ENCODE measurements around the gene NR2E1. TPM values are rescaled to one million over a fixed set of nuclear protein-coding genes. Genes with fewer than 3 reads are reported as not detected.

NR2E1 gene
- total RNA-seq, 2 donors from 2014 or later = not detected

DNA sequence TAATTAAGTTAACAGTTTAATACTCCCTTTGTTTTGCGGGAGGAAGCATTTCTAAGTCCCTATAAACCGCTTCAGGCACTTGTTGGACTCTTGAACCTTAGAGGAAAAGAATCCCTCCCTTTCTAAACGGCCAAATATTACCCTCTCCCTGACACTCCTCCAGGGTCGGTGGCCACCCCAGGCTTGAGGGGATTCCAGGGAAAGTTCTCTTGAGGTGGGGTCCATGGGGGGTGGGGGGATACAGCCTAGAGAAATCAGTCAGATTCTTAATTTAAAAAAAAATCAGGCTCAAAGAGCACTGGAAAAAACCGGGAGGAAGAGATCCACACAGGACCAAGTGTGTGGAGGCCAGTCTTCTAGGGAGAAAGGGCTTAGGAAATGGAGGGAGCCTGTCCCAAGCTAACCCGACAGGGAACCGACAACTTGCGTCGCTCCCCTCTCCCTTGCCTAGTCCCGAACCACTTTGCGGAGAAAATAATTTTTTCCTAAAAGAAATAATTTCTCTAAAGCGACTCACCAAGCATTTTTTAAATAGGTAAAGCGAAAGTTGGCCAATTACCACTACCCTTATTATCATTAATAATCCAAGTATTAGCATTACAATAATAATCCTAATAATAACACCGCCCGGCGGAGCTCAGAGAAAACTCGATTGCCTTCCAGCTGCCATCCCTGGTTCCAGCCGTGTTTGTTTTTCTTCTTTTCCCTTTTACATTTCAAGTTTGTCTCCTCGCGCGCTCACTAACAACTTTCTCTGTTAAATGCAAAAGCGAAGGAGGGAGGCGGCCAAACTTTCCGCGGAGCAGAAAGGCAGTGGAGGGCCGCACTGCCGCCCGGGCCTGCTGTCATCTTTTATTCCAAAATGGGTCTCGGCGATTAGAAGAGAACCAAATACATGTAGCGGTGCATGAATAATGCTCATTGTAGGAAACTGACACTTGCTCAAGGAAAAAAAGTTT lies 4.8 kb downstream of the NR2E1 start:
- no peaks in the 10 kb centered on the region for H3K9me3 ChIP-seq
- H3K27ac ChIP-seq = no peak overlapping the region
- H3K4me3 ChIP-seq = no peak overlapping the region
- TF ChIP-seq POLR2A (IDR thresholded peaks at IDR 0.05) (no peak), CTCF (IDR thresholded peaks at IDR 0.05) (no peak)
- no peak for ATAC-seq
- H3K36me3 ChIP-seq (replicated peaks in 1 of 2; ENCODE audit: insufficient read depth in 1 of 2, low read depth in 2 of 2) = no peaks in the 10 kb centered on the region
- intact Hi-C loops (cut with DNase I) = no loop called here
- peaks cover 37% of the 10 kb centered on the region for H3K4me1 ChIP-seq
- no peak for DNase-seq
- H3K27me3 ChIP-seq = peaks cover 0 to 56% of the 10 kb centered on the region in 2 donors
- 42 to 52% methylated on average over 31 of the region's 31 CpGs for WGBS, 2 donors

GRCh38 chr6:108171291-108171917 lies 5.6 kb downstream of the NR2E1 start:
- no peaks in the 10 kb centered on the region for H3K9me3 ChIP-seq
- no peak overlapping the region for H3K27ac ChIP-seq
- no peaks in the 10 kb centered on the region for H3K36me3 ChIP-seq (replicated peaks in 1 of 2; ENCODE audit: insufficient read depth in 1 of 2, low read depth in 2 of 2)
- H3K27me3 ChIP-seq = peaks cover 0 to 49% of the 10 kb centered on the region in 2 donors
- TF ChIP-seq CTCF (IDR thresholded peaks at IDR 0.05) (no peak), POLR2A (IDR thresholded peaks at IDR 0.05) (no peak)
- WGBS, 2 donors = 55 to 64% methylated on average over 21 of the region's 21 CpGs
- DNase-seq (no peak), ATAC-seq (no peak)
- no peak overlapping the region for H3K4me3 ChIP-seq
- intact Hi-C loops (cut with DNase I) = no loop called here
- H3K4me1 ChIP-seq = peaks cover 37% of the 10 kb centered on the region

DNA sequence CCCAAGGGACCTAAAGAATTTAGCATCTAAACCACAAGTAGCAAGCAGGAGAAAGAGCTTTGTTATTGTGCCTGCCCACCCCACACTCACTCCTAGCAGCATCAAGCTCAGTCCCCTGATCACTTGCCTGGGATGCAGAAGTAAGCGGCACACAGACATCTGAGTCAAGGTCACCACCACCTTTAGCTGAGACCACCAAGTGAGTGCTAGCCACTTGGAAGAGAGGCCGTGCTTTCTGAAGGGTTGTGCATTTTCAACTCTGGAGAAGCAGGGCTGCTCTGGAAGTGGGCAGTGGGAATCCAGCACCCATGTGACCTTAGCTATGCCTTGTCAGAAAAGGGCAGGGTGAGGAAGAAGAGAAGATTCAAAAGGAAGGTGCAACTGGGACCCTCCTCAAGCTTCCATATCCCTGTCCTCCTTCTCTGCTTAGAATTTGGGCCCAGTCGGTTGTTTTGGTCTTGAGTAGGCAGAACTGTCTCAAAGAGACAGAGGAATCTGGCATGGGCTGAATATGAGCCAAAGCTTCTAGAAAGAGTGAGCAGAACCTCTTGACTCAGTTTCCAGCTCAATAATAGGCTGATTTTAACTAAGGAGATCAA lies 6.2 kb downstream of the NR2E1 start:
- WGBS, 2 donors = 67 to 74% methylated on average over 2 to 3 of the region's 3 CpGs
- intact Hi-C loops (cut with DNase I) = no loop called here
- H3K27me3 ChIP-seq = peaks cover 0 to 43% of the 10 kb centered on the region in 2 donors

More for the DNA sequence above, 6.2 kb downstream of the NR2E1 start:
- no peaks in the 10 kb centered on the region for H3K36me3 ChIP-seq (replicated peaks in 1 of 2; ENCODE audit: insufficient read depth in 1 of 2, low read depth in 2 of 2)
- no peak overlapping the region for H3K27ac ChIP-seq
- no peak for DNase-seq
- no peak for ATAC-seq
- no peak for TF ChIP-seq CTCF (IDR thresholded peaks at IDR 0.05)
- TF ChIP-seq POLR2A (IDR thresholded peaks at IDR 0.05) = no peak
- H3K4me1 ChIP-seq = peaks cover 33% of the 10 kb centered on the region
- H3K9me3 ChIP-seq = no peaks in the 10 kb centered on the region
- H3K4me3 ChIP-seq = no peak overlapping the region
